ENCODE data around the gene HAUS3.
"Not testable (repeated sequence)": the region's sequence is repeated elsewhere in the genome, so short reads cannot be mapped to it uniquely, and the experiment has no call there.

HAUS3 gene

DNA sequence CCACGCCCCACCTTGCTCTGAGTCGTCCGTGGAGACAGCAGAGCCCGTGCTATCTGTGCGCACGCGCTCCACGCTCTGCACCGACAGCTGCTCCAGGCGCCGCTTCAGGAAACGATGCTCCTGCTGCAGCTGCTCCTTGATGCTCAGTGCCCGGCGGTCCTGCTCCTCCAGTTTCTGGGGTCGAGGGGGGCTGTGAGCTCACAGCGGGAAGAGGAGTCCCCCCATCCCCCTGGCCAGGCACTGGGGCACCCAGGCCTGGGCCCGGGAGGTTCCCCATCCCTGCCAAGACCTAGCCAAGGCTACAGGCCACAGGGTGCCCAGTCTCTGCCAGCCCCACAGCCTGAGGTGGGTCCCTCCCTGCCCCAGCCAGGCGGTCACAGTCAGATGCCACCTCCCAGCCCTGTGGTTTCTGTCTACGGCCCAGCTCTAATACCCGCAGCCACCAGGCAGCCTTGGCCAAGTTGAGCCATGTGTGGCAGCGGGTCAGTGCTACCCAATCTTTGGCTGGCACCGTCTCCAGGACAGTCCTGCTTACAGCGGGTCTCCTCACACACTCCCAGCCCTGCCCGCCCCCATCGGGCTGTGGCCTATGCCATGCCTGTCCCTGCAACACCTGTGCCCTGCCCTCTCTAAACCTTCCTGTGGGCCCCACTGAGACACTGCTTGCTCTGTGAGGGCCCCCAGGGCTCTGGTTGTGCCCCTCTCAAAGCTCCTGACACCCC lies 9.3 kb upstream of the HAUS3 start:
- DNase-seq (ENCODE audit: low spot score): peak; percentile 28

DNA sequence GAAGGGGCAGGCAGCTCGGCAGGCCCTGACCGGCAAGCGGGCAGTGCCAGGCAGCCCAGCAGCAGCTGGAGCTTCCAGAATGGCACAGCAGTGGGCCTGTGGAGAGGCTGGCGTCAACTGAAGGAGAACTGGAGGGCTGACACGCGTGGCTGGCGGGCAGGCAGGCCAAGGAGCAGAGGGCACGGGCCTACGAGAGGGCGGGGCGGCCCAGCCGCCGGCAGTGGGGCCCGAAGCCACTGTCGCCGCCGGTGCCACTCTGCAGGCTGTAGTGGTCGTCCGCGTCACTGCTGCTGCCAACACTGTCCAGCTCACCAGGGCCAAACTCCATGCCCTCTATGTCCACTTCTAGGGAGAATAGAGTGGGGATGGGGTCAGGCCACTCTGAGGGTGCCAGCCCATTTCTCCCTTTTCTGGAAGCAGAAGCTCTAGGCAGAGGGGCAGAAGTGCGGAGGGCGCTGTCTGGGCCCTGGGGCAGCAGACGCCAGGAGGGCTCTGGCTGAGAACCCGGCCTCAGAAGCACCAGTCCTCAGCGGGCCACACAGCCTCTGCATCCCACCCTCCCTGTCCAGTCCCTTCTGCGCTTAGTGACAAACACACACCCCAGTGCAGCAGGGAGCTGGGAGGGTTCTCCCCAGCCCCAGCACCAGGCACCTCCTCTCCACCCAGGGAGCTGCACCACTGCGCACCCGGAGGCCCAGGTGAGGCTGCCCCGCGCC lies 8.6 kb upstream of the HAUS3 start:
- peak; percentile 28 for DNase-seq (ENCODE audit: low spot score)

DNA sequence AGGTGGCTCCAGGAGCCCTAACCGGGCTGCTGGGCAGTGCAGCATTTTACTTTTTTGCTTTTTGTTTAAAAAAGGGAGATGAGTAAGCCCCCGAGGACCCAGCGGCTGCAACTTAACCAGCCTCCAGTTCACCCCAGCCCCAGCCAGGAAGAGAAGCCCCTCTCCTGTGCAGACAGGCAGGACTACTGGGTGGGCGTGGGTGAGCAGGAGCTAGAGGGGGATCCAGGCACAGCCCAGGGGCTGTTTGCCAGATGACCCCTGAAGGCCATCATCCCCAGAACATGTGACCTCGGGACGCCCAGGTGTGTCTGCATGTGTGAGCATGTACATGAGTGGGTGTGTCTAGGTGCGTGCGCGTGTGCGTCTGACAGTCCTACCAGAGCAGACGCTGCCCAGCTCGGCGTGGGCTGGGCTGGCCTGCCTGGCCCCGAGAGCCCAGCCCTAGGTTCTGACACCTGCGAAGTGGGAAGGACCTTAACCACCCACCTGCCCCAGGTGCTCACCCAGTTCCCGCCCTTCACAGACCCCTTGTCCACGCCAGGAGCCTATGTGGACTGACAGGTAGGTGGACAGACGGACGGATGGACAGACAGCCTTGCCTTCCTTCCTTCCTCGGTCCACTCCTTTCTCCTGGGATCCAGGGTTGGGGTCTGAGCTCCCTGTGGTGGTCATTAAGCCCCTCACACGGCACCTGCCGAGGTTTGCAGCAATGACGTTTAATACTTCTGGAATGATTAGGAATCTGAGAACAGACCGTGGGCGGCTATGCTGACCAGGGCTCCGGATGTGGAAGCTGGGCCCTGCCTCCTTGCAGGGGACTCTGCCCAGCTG lies 7.8 kb upstream of the HAUS3 start:
- DNase-seq (ENCODE audit: low spot score): peak; percentile 24

DNA sequence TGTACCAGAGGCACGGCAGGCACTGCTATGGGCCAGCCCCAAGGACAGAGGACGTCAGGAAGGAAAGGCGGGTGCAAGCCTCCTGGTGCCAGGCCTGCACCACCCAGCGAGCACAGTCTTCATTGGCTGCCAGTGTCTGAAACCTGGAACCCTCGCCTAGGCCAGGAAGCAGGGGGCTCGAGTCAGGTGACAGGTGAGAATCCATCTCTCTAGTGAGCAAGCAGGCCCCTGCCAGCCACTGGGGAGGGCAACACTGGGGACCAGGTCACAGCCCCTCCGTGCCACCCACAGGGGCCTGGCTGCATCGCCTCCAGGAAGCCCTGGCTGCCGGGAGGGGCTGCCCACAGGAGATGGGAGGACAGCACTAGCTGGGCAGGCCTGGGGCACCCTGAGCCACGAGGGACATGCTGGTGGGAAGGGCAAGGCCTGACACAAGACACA lies 6.9 kb upstream of the HAUS3 start:
- peak; percentile 19 for DNase-seq (ENCODE audit: low spot score)

DNA sequence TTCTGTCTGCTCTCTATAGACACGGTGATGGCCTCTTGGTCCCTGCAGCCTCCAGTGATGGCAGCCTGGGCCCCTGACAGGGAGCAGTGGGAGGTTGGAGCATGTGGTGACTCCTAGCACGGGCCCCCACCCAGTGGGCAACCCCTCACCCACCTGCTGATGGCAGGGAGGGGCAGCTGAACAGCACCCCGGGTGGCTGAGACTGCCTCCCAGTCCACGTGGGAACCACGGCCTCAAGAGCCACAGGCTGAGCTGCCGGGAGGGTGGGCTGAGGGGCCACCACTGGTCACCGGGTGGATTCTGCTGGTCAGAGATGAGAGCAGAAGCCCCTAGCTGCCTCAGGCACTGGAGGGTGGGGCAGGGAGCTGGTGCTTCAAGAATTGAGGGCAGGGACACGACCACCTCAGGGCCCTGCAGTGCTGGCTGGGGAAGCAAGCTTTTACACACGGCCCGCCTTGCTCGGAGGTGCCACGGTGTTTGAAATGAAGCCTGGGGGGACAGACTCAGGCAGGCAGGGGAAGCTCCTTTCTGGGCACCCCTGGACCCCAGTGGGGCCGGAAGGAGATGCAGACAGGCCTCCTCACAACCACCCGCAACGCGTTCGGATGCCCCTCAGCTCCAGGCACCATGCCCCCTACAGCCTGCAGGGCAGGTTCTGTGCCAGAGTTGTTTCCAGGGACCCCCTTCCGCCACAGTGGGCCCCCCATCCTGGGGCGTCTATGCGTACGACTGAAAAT lies 6.3 kb upstream of the HAUS3 start:
- peak; percentile 24 for DNase-seq (ENCODE audit: low spot score)

DNA sequence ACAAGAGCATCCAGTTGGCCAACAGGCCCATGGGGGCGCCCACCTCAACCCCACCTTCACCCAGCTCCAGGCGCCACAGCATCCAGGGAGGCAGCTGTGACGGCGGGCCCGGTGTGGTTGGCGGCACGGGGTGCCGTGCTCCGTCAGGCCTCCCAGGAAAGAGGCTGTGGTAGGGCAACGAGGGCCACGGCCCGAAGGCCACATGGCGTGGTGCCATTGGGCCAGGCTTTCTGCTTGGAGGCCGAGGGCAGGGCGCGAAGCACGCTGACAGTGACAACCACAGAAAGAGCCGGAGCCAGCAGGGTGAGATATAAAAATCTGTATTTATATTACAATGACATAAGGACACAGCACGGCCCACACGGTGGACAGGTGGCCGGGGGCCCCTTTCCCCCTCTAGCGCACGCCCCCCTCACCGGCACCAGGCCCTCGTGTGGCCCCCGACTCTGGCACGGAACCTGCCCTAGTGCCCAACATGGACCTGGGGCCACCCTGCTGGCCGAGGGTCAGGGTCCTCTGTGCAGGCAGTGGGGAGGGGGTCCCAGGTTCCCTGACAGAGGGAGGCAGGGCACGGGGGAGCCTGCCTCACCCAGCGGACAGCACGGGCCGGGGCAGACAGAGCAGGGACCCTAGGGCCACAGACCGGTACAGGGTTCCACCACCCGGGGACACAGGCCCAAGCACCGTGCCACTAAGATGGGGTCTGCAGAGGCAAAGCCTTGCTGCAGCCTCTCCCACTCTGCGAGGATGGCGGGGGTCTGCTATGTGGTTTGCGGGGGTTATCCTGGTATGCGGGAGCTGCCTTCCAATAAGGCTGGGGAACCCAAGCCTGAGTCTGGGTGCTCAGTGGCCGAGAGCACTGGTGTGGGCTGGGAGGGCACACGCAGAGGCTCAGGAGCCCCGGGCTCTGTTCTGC lies 5.5 kb upstream of the HAUS3 start:
- peak; percentile 28 for DNase-seq (ENCODE audit: low spot score)

DNA sequence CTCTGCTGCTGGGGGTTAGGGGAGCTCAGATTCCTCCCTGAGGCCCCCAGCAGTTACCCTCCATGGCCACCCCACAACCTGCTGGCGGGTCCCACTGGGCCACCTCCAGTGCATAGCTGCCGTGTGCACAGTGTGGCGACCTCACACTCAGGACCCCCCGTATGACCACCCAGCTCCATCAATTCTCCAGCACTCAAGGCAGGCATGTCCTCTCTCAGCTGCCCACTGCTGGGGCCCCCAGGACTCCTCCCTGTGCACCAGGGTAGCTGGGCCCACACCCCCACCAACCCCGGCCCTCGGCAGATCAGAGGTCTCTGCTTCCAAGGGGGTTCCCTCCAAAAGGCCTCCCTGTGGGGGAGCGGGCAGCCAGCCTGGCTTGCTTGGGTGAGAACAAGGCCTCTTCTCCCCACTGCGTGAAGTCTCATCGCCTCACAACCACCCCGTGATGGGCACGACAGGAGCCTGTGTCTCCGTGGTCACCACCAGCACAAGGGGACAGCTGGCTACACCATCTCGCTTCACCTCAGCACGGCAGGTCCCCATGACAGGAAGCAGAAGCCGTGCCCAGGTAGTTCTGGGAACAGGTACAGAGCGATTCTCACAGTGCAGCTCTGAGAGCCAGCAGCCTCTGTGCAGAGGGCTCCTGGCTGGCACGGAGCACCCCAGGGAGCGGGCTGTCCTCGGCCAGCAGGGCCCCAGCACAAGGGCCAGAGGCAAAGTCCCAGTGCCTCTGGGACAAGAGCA lies 4.6 kb upstream of the HAUS3 start:
- DNase-seq (ENCODE audit: low spot score): peak; percentile 15

DNA sequence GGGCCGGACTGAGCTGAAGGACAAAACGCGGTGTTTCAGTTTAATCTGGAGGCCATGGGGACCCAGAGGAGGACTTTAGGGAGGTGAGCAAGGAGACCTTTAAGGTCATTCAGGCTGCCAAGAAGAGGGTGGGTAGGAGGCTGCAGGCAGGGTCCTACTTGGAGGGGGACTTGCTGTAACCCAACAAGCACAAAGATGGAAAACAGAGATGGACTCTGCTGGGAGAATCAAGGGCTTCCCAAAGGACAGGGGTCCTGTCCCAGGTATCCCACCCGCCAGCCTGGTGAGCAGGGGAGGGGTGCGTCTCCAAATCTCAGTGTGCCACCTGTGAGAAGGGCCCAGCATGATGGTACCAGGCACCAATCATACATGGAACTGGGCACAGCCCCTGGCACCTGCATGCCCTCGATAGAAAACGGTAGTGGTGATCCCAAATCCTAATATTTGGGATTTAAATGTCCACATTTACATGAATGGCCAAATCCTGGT lies 3.9 kb upstream of the HAUS3 start:
- no peak for DNase-seq (ENCODE audit: low spot score)

DNA sequence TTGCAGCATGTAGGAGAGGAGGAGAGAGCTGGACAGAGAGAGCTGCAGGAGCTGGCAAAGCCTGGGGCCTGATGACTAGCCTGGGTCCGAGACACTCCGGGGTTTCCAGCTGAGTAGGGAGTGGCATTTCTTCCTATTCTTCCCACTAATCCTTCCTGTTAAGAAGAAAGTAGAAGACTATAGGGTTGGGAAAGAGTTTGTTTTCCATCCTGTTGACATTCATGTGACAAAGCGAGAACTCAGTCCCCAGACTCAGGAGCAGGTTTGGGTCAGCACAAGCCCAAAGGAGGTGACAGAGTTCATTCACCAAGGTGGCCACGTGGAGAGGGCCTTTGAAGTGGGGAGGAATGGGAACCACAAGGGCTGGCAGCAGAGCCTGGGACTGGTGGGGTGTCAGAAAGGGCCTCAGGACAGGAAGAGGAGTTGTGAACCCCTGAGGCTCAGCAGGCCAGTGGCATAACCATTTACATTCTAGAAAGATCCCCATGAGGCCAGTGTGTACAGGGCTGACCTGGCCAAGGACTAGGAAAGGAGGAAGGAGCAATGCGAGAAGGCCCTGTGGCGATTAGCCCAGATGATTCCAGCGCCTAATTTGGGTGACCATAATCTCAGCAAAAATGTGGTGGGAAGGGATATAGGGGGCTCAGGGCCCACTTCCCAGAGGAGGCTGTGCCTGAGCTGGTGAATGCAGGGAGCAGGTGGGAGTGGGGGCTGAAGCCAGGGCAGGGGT lies 3.3 kb upstream of the HAUS3 start:
- no peak for DNase-seq (ENCODE audit: low spot score)

DNA sequence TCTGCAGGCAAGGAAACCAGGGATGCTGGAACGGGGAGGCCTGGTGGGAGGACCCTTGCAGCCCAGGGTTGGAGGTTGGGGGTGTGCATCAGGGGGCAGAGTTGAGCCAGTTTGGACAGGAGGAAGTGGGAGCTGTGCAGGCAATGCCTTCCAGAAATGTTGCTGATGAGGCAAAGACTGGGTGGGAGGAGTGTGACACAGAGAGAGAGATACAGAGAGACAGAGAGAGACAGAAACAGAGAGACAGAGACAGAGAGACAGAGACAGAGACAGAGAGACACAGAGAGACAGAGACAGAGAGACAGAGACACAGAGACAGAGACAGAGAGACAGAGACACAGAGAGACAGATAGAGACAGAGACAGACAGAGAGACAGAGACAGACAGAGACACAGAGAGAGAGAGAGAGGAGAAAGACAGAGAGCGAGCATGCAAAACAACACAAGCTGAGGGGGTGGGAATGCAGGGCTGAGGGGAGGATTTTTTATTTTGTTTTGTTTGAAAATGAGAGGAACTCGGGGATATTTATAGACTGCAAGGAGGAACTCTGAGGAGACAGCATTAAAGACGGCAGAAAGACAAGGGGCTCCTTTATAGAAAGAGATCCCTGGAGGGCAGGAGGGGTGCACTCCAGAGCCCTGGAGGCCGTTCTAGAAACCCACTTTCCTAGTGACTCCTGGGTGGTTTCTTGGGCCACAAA lies 1.9 kb upstream of the HAUS3 start:
- DNase-seq (ENCODE audit: low spot score): peak; percentile 27

DNA sequence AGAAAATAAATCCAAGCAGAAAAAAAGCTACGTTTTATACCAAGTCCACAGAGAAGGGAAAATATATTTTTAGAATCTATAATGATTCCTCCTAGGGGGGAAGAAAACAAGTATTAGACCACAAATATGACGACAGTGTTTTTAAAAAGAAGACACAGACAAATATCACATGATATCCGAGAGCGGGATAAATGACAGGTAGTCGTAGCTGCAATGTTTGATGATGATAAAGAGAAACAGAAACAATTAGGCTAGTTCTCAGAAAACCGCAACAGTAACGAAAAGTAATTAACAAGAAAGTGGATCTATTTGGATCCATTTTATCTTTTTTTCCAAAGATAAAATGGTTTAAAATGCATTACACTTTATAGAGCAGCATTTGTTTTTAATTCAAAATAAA lies 918 bp downstream of the HAUS3 start:
- no peak for DNase-seq (ENCODE audit: low spot score)

DNA sequence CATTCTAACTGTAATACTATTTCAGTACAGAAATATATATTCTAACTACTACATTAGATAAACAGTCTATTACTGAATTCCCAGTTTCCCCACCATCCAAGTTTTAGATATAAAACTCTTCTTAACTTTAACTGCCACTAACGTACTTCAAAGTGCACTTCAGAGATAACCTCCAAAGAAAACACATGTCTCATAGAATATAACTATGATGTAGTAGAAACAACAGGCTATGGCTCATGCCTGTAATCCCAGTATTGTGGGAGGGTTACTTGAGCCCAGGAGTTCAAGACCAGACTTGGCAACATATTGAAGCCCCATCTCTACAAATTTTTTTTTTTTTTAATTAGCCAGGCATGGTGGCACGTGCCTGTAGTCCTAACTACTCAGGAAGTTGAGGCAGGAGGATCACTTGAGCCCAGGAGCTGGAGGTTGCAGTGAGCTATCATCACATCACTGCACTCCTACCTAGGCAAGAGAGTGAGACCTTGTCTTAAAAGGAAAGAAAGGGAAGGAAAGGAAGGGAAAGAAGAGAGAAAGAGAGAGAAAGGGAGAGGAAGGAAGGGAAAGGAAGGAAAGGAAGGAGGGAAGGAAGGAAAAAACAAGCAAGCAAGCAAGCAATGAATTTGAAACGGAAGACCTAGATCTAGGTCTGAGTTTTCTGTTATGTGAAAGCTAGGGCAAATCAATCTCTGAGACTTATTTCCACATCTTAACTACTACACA lies 4.8 kb downstream of the HAUS3 start:
- DNase-seq (ENCODE audit: low spot score): no peak

DNA sequence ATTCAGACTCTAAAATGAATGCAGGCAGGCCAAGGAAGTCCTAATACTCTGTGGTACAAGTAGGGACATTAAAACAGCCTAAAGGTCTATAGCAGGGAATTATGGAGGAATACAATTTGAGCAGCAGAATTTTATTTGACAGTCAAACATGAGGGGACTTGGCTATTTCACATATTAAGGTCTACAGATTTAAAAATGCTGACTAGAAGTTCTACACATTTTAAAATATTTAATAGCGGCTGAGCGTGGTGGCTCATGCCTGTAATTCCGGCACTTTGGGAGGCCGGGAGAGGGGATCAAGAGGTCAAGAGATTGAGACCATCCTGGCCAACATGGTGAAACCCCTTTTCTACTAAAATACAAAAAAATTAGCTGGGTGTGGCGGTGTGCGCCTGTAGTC lies 10.8 kb downstream of the HAUS3 start:
- no peak for DNase-seq (ENCODE audit: low spot score)

DNA sequence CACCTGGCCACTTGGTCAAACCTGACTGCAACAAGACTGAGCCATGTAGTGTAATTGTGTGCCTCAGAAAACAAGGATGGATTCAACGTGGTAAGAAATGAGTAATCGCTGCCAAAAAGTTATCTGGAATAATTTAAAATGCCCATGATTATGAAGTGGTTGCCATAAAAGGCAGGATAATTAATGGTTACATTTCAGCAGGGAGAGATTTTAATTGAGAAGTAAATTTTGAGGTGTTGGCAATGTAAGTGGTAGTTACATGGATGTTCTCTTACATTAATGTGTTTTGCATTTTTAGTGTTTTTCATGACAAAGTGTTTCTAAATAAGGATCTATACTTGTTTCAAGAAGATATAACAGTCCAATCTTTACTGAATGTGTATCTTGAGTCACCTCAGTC lies 15.7 kb downstream of the HAUS3 start:
- DNase-seq (ENCODE audit: low spot score): no peak

DNA sequence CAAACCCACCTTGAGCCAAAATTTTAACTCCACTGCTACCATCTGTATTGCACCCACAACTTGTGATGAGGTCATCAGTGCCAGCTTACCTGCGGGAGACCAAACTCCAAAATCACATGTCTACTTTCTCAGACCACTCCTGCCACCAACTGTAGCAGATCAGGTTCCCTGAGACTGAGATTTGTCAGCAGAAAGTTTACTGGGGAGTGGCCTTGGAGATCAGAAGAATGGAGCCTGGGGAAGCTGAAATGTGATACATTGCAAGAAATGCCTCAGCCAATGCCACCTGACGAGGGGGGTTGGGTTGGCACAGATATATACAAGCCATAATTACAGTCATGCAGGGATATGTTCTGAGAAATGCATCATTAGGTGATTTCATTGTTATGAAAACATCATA lies 19.1 kb downstream of the HAUS3 start:
- DNase-seq (ENCODE audit: low spot score): no peak

DNA sequence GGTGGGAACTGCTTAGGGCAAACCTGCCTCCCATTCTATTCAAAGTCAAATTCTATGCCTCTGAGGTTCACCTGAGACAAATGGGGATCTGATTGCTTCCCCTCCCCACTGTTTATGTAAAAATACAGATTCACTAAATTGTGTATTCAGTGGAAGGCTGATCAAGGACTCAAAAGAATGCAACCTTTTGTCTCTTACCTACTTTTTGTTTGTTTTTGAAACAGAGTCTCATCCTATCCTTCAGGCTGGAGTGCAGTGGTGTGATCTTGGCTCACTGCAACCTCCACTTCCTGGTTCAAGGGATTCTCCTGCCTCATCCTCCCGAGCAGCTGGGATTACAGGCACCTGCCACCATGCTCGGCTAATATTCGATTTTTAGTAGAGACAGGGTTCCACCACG lies 20.5 kb downstream of the HAUS3 start:
- not testable (repeated sequence) for DNase-seq (ENCODE audit: low spot score)

DNA sequence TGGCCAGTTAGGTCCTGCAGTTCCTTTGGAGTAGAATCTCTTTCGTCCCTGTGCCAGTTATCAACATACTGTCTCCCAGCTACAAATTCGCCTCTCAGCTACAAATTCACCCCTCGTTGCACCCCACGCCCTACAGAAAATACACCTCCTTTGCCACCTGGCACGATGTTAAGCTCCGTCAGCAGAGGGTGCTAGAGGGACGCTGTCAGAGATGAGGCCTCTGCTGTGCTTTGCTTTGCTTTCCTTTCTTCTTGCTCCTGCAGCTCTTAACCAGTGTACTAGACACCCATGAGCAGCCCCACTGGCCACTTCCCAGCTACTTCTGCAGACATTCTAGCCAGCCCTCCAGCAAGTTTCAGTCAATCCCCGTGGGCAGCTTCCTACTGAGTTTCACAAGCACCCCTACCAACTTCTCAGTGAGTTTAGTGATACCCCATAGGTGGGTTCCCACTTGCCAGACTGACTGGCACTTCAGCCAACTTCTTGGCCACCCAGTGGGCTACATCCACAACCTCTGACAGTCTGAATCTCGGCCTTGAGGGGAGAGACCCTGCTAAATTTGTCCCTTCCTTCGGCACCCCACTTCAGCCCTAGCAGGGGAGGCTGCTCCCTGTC lies 21.8 kb downstream of the HAUS3 start:
- peak; percentile 84 for DNase-seq (ENCODE audit: low spot score)
